GM21515 (cell line): ENCODE measurements around the gene MAPKAP1.
"Not testable (repeated sequence)": the region's sequence is repeated elsewhere in the genome, so short reads cannot be mapped to it uniquely, and the experiment has no call there.

Source experiments
- ATAC-seq: cut with Tn5 transposase; IDR thresholded peaks from one replicate; pipeline ENCODE4 v1.9.1; 2021; ENCODE audit not compliant: unreplicated experiment

The MAPKAP1 gene

GRCh38 chr9:125732562-125732961 is 25.6 kb upstream of the MAPKAP1 start:
- no peak for ATAC-seq

GRCh38 chr9:125730168-125730567 is 23.2 kb upstream of the MAPKAP1 start:
- no peak for ATAC-seq

- ATAC-seq, result no peak
Observed at GRCh38 chr9:125726456-125727132, 19.6 kb upstream of the MAPKAP1 start.

GRCh38 chr9:125707472-125707804 is 430 bp upstream of the MAPKAP1 start:
- peak; percentile 7 for ATAC-seq

GRCh38 chr9:125705893-125706292 is 1.1 kb downstream of the MAPKAP1 start:
- ATAC-seq, result no peak

- no peak for ATAC-seq
Observed at GRCh38 chr9:125703662-125704061, 3.3 kb downstream of the MAPKAP1 start.

GRCh38 chr9:125701351-125701750 is 5.7 kb downstream of the MAPKAP1 start:
- no peak for ATAC-seq

- peak; percentile 66 for ATAC-seq
Observed at GRCh38 chr9:125700791-125701190, 6.2 kb downstream of the MAPKAP1 start.

GRCh38 chr9:125699870-125700269 is 7.1 kb downstream of the MAPKAP1 start:
- no peak for ATAC-seq

GRCh38 chr9:125696106-125696647 is 10.8 kb downstream of the MAPKAP1 start:
- no peak for ATAC-seq

- not testable (repeated sequence) for ATAC-seq
Observed at GRCh38 chr9:125695548-125695947, 11.5 kb downstream of the MAPKAP1 start.

GRCh38 chr9:125694478-125694877 is 12.5 kb downstream of the MAPKAP1 start:
- no peak for ATAC-seq

GRCh38 chr9:125693492-125693891 is 13.5 kb downstream of the MAPKAP1 start:
- not testable (repeated sequence) for ATAC-seq

GRCh38 chr9:125691869-125692268 is 15.1 kb downstream of the MAPKAP1 start:
- ATAC-seq, result no peak

GRCh38 chr9:125690679-125691078 is 16.3 kb downstream of the MAPKAP1 start:
- no peak for ATAC-seq

- ATAC-seq, result no peak
Observed at GRCh38 chr9:125687163-125687863, 19.7 kb downstream of the MAPKAP1 start.

- no peak for ATAC-seq
Observed at GRCh38 chr9:125685167-125685566, 21.8 kb downstream of the MAPKAP1 start.

- ATAC-seq, result no peak
Observed at GRCh38 chr9:125683486-125683885, 23.5 kb downstream of the MAPKAP1 start.

GRCh38 chr9:125682340-125682739 is 24.7 kb downstream of the MAPKAP1 start:
- ATAC-seq, result no peak

- ATAC-seq, result no peak
Observed at GRCh38 chr9:125681657-125682056, 25.4 kb downstream of the MAPKAP1 start.

GRCh38 chr9:125681086-125681622 is 25.9 kb downstream of the MAPKAP1 start:
- ATAC-seq, result no peak

GRCh38 chr9:125680445-125680844 is 26.6 kb downstream of the MAPKAP1 start:
- no peak for ATAC-seq
